NCI-H345 treated with DMSO at 0.1 percent for 48 hours (cell line): ENCODE measurements around the gene SPC24.
A peak's percentile ranks its signal among the peaks of the same experiment; 100 is the strongest.
"Not testable (repeated sequence)": the region's sequence is repeated elsewhere in the genome, so short reads cannot be mapped to it uniquely, and the experiment has no call there.

Source experiments
- DNase-seq: peaks from one replicate; lab custom pipeline; 2025; ENCODE audit not compliant: unreplicated experiment; lab: John Stamatoyannopoulos, UW

SPC24 gene

DNA sequence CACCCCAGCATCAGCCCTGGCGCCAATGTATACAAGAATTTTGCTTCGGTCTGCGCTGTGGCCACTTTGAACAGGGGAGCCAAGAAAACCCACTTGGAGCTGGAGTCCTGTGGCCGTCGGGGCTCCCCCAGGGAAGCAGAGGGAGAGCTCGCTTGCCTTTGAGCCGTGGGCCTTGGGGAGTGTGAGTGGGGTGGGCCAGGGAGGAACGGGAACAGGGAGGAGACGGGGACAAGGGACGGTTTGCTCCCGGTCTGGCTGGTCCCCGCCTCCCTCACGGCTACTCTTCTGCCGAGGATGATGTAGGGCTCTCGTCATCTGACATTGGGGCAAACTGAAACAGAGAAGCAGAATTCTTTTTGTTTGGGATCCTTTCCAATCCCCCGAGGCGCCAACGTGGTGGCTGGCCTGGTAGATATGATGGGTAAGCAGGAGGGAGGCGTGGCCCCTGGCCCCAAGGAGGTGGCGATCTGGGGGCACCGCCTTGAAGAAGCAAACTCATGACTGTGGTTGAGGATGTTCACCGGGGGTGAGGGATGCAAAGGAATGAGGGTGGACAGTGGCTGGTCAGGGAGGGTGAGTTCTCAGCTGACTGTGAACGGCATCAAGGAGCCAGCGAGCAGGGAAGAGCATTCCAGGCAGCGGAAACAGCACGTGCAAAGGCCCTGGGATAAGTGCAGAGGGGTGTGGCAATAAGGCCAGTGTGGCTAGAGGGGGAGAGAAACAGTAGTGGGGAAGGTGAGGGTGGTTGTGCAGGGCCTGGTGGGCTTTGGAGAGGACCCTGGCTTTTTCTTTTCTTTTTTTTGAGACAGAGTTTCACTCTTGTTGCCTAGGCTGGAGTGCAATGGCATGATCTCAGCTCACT lies 10.9 kb upstream of the SPC24 start:
- DNase-seq, result no peak

DNA sequence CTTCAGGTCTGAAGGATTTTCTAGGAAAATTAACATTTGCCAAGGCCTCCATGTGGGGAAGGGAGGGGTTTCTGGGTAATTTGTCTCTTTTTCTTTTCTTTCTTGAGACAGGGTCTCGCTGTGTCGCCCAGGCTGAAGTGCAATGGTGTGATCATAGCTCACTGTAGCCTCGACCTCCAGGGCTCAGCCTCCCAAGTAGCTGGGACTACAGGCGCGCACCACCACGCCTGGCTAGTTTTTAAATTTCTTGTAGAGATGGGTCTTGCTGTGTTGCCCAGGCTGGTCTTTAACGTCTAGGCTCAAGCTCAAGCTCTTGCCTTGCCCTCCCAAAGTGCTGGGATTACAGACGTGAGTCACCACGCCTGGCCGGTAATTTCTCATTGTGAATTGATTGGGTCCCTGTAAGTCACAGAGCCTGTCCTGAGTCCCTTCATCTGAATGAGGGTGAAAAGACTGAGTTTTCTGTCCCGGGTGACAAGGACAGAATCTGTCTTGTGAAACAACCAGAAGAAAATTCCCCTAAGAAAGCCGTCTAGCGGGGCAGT lies 10.0 kb upstream of the SPC24 start:
- no peak for DNase-seq

DNA sequence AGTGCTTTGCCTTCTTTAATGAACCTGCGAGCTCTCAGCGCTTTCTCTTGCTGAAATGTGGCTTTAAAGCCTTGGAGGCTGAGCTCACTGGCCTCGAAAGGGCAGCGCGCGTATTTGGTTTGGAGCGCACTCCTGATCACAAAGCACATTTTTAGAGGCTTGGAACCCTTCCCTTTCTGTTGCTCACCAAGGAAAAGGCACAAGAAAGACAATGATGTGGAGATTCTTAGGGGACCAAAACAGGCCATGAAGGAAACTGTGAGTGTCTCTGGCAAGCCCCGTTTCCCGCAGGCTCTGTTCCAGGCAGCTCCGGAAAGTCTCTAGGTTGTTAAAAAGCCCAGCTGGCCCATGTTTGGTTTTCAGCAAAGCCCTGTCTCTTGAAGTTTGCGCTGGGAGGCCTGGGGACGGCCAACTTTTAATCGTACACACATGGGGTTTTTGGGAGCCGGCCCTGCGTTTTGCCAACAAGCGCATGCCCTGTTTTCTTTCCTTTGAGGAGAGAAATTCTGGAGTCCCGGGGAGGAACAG lies 9.4 kb upstream of the SPC24 start:
- no peak for DNase-seq

DNA sequence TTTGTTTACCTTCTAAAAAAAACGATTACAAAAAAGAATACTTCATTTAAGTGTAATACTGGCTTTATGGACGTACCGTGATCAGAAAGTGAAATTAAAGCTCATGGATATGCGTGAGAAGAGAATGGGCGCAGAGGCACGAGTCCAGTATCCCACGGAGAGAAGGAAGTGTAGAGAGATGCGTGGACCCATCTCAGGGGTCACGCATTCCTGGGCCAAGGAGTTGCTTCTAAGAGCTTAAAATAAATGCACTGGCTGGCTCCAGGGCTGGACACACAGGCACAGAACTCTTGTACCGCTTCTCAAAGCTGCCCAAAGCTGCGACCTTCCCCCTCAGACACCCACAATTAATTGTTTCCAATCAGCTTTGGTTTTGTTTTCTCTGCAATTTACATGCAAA lies 8.7 kb upstream of the SPC24 start:
- no peak for DNase-seq

DNA sequence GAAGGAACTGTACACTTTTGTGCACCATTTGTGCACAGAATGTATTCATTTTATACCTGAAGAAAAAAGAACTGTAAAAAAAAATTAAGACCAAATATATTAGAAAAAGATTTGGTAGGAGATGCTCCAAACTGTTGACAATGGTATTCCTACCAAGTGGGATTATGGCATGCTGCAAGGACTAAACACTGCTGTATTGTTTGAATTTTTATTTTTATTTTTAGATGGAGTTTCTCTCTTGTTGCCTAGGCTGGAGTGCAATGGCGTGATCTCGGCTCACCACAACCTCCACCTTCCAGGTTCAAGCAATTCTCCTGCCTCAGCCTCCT lies 4.8 kb upstream of the SPC24 start:
- DNase-seq, result not testable (repeated sequence)

DNA sequence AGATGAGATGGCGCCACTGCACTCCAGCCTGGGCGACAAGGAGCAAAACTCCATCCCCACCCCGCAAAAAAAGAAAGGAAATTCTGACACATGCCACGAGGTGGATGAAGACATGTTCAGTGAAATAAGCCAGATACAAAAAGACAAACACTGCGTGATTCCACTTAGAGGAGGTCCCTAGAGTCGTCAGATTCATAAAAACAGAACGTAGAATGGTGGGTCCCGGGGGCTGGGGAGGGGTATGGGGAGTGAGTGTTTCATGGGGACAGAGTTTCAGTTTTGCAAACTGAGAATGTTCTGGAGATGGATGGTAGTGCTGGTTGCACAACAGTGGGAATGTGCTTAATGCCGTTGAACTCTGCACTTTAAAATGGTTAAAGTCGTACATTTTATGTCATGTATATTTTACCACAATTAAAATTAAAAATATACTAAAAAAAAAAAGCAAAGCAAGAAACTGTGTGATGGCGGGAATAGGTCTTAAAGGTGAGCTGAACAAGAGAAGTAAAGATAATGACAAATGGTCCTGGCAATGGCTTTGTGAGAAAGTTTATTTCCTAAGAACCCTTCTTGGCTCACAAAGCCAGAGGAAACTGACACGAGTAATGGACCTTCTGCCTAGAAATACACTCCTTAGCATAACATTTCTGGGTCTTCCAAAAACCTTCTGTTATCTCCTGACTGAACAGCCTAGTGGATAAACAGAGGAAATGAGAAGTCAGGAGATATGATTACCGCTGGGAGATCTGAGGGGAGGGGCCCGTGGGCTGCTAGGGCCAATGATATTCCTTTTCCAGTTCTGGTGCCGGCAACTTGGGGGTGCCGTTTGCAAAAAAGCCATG lies 4.2 kb upstream of the SPC24 start:
- no peak for DNase-seq

DNA sequence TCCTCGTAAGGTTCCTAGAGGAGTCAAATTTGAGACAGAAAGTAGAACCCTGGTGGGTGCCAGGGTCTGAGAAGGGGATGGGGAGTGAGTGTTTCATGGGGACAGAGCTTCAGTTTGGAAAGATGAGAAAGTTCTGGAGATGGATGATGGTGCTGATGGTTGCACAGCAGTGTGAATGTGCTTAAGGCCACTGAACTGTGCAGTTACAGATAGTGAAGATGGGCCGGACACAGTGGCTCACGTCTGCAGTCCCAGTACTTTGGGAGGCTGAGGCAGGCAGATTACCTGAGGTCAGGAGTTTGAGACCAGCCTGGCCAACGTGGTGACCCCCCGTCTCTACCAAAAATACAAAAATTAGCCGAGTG lies 917 bp downstream of the SPC24 start:
- no peak for DNase-seq

DNA sequence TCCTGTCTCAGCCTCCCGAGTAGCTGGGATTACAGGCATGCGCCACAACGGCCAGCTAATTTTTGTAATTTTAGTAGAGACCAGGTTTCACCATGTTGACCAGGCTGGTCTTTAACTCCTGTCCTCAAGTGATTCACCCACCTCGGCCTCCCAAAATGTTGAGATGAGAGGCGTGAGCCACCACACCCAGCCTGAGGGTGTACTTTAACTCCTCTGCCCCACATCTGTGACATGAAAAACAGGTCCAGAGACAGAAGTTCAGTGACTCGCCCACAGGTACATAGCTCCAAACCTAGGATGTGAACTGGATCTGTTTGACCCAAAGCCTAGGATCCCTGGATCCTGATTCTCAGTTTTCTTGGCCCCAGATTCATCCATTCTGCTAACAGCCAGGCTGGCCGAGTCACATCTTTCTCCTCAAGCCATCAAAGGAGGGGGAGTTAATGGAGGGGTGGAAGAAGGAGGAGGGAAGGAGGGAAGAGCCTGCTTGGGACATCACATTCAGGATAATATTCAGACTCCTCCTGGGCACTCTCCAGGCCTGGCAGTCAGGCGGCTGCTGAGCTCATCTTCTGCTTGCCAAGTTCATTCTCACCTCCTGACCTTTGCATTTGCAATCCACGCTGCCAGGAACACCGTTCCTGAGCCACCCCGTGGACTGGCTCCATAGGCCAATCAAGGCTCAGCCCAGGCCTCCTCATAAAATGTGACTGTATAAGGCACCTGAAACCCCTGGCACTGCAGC lies 3.1 kb downstream of the SPC24 start:
- DNase-seq, result no peak

DNA sequence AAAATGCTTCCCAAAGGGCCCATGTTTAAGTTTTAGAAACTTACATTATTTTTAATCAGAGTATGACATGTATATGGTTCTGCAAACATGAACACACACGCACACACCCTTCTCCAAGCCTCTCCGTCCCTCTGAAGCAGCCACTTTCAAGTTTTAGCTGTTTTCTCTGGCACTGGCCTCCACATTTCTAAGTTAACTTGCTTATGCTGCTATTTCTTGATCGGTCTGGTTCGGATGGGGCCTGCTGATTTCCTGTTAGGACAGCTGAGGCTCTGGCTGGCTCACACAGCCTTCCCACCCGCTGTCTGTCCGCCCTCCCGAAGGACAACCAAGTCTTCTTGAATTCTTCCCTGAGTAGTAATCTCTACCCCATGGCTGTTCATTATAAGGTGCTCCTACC lies 4.4 kb downstream of the SPC24 start:
- DNase-seq, result no peak

DNA sequence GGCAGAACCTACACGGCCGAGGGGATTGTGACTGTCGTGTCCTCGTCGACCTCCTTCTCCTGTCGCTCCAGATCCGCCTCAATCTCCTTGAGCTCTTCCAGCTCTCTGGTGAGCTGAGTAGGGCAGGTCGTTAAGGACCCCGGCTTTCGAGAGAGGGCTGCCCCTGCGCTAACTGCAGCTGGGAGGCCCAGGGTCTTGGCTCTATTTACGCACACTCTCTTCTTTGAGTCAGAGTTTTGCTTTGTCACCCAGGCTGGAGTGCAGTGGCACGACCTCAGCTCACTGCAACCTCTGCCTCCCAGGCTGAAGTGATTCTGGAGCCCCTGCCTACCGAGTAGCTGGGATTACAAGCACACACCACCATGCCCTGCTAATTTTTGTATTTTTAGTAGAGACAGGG lies 7.6 kb downstream of the SPC24 start:
- no peak for DNase-seq

DNA sequence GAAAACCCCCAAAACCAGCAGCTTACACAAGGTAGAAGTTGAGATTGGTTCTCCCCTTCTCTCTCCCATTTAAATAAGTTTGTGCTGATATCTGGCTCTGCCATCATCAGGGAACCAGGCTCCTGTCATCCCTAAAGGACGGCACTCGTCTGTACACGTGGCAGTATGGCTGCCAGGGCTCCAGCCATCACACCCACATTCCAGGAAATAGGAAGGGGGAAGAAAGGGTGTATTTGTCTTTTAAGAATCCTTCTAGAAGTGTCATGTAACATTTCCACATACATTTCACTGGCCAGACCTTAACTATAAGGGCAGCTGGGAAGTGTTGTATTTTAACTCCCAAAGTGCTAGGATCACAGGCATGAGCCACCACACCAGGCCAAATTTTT lies 10.1 kb downstream of the SPC24 start:
- DNase-seq, result no peak

DNA sequence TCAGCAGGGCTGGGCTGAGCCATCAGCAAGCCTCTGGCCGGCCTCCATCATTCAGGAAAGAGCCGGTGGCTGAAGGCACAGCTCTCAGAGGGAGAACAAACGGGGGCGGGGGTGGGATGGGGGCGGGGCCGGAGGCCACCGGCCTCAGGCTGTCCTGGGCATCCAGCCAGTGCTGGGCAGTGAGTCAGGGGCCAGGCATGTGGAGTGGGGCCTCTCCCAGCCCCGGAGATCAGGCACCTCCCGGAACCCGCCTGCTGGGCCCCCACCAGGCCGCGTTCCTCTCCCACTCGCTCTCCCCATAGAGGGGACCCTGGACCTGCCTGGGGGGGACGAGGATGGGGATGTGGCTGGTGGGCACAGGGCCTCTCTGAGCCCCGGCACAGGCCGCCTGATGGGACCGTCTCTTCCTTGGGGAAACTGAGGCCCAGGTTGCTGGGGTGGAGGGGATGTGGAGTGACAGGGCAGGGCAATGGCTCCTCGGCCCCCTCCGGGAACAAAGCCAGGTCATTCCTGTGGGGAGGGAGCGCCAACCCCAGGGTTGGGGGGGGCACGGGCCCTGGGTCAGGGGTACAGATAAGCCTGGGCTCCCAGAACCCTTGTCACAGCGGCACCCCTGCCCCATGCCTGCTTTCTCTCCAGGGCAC lies 12.9 kb downstream of the SPC24 start:
- DNase-seq, result no peak

DNA sequence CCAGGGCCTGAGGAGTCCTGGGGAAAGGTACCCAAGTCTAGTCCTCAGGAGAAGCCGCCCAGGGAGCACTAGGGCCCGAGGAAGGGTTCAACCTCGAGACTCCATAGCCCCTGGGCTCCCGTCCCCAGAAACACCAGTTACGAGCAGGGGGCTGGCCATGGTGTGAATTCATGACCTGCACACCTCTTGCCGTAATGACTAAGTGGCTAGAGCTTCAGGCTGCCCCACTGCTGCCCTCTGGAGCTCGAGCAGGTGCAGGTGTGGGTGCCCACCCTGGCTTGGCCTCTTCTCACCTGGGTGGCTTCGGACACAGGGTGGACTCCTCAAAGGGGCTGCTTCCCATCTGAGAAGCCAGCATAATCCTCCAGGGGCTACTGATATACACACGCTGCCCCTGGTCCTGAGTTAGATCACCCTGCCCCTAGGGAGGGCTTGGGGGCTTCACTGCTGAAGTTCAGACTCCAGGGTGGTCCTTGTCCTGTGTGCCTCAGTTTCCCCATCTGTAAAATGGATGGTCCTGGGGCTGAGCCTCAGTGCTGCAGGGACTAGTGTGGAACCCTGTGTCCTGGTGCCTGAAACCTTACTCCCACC lies 13.6 kb downstream of the SPC24 start:
- DNase-seq, result no peak

DNA sequence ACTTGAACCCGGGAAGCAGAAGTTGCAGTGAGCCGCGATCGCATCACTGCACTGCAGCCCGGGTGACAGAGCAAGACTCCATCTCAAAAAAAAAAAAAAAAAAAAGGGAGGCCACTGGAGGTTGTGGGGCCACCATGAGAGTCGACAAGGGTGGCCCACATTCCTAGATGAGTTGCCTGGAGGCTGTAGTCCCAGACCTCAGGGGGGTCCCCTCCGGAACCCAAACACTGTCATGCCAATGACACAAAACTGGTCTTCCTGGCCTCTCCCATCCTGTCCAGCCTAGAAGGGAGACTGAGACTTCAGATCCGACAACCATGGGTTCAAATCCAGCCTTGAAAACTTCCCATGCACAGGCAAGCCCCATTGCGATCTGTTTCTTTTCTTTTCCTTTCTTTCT lies 14.7 kb downstream of the SPC24 start:
- DNase-seq, result no peak

DNA sequence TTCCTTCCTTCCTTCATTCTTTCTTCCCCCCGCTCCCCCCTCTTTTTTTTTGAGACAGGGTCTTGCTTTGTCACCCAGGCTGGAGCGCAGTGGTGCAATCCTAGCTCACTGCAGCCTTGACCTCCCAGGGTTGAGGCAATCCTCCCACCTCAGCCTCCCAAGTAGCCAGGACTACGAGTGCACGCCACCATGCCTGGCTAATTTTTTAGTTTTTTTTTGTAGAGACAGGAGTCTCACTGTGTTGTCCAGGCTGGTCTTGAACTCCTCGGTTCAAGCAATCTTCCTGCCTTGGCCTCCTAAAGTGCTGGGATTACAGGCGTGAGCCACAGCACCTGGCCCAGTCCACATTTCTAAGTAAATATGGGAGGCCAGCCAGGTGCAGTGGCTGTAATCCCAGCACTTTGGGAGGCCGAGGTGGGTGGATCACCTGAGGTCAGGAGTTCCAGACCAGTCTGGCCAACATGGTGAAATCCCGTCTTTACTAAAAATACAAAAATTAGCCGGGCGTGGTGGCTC lies 15.5 kb downstream of the SPC24 start:
- DNase-seq, result not testable (repeated sequence)

DNA sequence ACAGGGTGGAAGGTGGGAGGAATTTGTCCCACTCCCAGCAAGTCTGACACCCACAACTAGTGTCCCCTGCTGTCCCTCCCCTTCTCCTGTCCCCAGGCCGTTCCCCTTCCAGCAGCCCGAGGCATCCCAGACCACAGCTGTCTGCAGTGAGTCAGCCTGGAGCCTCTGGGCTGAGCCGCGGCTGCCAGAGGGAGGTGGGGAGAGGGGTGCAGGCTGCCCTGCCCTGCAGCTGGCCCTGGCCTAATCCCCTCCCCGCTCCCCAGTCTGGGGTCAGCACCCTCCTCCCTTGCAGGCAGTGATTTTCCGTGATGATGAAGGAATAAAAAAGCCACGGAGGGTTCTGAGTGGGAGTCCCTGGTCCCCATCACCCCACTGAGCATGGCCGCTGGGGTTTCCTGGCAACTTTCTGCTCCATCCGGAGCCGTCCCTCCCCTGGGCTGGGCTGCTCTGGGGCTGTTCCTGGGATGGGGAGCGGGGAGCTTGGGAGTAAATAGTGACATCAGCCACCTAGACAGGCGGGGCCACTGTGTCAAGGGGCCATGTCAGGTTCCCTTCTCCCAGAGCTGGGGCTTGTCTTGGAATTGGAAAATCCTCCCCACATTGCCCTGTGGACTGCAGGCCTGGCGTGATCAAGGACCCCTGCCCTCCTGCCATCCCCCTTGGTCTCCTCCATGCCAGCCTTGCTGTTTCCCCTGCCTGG lies 16.8 kb downstream of the SPC24 start:
- no peak for DNase-seq

DNA sequence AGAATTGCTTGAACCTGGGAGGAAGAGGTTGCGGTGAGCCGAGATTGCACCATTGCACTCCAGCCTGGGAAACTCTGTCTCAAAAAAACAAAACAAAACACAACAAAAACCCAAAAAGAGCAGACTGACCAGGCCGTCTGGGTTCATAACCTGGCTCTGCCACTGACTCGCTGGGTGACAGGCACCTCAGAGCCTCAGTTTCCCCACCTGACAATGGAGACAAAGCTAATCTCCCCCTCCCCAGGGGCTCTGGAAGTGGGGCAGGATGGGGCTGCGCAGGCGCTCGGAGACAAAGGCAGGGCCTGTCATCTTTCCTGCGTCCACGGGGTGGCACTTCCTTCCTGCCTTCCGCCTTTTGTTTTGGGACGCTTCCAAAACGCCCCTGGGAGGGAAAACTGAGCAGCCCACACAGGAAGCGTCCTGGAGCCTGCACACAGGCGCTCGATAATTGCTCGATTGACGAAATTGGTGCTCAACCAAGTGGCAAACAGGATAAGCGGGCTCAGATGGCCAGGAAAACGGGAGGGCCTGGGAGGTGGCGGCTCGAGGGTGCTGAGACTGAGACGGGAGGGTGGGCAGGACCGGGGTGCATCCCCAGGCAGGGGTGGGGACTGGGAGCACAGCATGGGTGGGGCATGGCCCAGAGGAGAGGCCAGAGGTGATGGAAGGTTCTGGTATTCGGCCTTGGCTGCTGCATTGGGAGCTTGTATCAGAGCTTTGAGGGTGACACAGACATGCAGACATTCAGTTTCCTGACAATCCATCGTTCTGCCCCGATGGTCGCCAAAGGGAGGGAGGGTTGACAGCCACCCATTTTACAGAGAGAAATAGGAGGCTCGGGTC lies 17.8 kb downstream of the SPC24 start:
- DNase-seq, result peak; percentile 20

DNA sequence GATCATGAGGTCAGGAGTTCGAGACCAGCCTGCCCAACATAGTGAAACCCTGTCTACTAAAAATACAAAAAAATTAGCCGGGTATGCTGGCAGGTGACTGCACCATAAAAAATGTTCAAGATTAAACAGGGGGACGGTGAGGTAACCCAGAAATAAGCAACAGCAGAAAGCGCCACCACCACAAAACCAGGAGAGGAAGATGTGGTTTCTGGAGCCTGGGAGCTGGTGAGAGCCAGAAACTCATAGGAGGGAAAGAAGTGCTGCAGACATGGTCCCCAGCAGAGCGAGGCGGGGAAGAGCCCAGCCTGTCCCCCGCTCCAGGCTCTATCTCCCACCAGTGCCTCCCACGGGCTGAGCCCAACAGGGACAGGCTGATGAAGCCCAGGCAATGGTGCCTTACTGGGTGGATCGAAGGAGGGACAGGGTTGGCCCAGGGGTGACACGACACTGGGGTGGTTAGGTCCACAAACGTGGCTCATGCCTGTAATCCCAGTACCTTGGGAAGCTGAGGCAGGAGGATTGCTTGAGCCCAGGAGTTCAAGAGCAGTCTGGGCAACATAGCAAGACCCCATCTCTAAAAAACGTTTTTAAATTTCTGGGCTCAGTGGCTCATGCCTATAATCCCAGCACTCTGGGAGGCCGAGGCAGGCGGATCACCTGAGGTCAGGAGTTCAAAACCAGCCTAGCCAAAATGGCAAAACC lies 19.0 kb downstream of the SPC24 start:
- no peak for DNase-seq
